ENCODE results near the gene ZNF777. TPM values are rescaled to one million over a fixed set of nuclear protein-coding genes. Genes with fewer than 3 reads are reported as not detected.

Gene ZNF777
- total RNA-seq, 1 donor from 2014 or later, result 17.6 TPM

DNA sequence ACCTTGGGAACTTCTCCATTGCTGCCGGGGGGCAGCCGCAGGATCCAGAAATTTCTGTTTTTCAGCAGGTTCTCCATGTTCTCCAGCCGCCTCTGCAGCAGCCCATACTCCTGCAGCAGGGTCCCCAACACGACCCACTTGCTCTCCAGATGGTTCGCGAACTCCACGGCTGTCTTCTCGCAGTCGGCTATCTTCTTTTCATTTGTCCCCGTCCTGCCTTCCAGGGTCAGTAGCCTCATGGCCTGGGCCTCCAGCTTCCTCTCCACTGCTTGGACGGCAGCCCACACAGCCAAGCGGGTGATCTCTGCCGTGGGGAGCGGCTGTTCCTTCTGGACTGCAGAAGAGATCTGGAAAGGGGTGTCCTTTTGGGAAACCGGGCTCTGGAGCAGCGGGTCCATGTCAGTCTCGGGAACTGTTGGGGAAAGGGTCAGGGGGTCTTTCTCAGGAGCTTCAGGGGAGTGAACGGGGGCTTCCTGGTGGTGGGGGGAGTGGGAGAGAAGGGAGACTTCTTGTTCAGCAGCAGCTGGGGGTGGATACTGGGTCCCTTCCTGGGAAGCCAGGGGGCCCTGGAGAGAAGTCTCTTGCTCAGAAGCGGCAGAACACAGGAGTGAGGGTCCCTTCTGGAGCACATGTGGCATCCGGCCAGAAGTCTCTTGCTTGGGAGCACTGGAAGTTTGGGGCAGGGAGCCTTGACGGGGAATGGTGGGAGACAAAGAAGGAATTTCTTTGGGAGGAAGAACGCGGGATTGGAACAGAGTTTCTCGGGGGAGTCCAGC lies 5.5 kb downstream of the ZNF777 start:
- H3K27ac Mint-ChIP-seq, result no peak overlapping the region
- peaks cover 16% of the 10 kb centered on the region for H3K4me1 Mint-ChIP-seq (ENCODE audit: unreplicated experiment)
- TF ChIP-seq, protein P1, sequence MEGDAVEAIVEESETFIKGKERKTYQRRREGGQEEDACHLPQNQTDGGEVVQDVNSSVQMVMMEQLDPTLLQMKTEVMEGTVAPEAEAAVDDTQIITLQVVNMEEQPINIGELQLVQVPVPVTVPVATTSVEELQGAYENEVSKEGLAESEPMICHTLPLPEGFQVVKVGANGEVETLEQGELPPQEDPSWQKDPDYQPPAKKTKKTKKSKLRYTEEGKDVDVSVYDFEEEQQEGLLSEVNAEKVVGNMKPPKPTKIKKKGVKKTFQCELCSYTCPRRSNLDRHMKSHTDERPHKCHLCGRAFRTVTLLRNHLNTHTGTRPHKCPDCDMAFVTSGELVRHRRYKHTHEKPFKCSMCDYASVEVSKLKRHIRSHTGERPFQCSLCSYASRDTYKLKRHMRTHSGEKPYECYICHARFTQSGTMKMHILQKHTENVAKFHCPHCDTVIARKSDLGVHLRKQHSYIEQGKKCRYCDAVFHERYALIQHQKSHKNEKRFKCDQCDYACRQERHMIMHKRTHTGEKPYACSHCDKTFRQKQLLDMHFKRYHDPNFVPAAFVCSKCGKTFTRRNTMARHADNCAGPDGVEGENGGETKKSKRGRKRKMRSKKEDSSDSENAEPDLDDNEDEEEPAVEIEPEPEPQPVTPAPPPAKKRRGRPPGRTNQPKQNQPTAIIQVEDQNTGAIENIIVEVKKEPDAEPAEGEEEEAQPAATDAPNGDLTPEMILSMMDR (conservative IDR thresholded peaks at IDR 0.05), result no peak
- peak; percentile 62 for DNase-seq (ENCODE audit: extremely low spot score, unreplicated experiment)
- peaks cover 18% of the 10 kb centered on the region for H3K36me3 Mint-ChIP-seq
- H3K4me3 Mint-ChIP-seq, result no peak overlapping the region
- no peaks in the 10 kb centered on the region for H3K9me3 Mint-ChIP-seq
- no peaks in the 10 kb centered on the region for H3K27me3 Mint-ChIP-seq

- Mint-ChIP-seq H3K9me3 (no peaks in the 10 kb centered on the region), H3K36me3 (peaks cover 18% of the 10 kb centered on the region), H3K27me3 (no peaks in the 10 kb centered on the region), H3K4me3 (no peak overlapping the region), H3K4me1 (ENCODE audit: unreplicated experiment) (peaks cover 16% of the 10 kb centered on the region), H3K27ac (no peak overlapping the region)
- DNase-seq (ENCODE audit: extremely low spot score, unreplicated experiment), result no peak
- TF ChIP-seq, protein P1 (conservative IDR thresholded peaks at IDR 0.05), result no peak
These were observed 6.1 kb downstream of the ZNF777 start for GRCh38 chr7:149454750-149455149.

DNA sequence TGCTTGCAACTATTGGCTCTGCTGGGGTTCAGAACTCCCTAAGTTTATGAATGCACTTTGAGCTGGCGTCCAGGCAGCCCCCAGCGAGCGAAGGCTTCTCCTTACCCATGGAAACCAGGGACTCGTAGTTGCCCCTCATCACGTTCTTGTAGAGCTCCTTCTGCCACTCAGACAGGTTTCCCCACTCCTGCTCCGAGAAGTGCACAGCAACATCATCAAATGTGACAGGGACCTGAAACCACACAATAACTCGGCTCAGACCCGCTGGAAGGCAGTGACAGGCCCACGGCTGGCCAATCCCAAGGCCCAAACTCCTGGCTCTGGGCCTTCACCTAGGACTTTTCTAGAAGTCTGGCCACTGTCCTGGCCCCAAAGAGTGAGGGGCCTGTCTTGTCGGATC lies 6.9 kb downstream of the ZNF777 start:
- H3K9me3 Mint-ChIP-seq, result no peaks in the 10 kb centered on the region
- H3K36me3 Mint-ChIP-seq, result peaks cover 18% of the 10 kb centered on the region
- peaks cover 16% of the 10 kb centered on the region for H3K4me1 Mint-ChIP-seq (ENCODE audit: unreplicated experiment)
- H3K27me3 Mint-ChIP-seq, result no peaks in the 10 kb centered on the region
- H3K4me3 Mint-ChIP-seq, result no peak overlapping the region
- DNase-seq (ENCODE audit: extremely low spot score, unreplicated experiment), result peak; percentile 48
- TF ChIP-seq, protein P1 (conservative IDR thresholded peaks at IDR 0.05), result no peak
- no peak overlapping the region for H3K27ac Mint-ChIP-seq

DNA sequence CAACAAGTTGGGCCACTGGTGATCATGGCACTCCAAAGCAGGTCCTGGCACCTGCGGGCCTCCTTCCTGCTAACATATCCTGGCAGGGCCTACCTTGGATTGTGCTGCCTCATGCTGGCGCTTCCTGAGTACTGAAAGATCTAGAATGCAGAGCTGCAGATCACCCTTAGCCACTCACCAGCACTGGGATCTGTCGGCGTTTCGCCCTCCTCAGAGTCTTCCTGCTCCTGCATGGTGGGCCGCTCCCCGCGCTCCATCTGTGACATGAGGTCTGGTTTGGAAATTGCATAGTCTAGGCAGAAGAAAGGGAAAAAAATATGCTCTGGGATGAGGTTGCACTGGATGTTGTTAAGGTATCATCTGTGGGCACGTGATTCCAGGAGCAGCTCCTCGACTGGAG lies 10.0 kb downstream of the ZNF777 start:
- Mint-ChIP-seq H3K36me3 (peaks cover 29% of the 10 kb centered on the region), H3K27me3 (no peaks in the 10 kb centered on the region), H3K4me1 (ENCODE audit: unreplicated experiment) (peaks cover 2% of the 10 kb centered on the region), H3K9me3 (no peaks in the 10 kb centered on the region), H3K4me3 (no peak overlapping the region), H3K27ac (no peak overlapping the region)
- DNase-seq (ENCODE audit: extremely low spot score, unreplicated experiment), result peak; percentile 56
- TF ChIP-seq, protein P1 (conservative IDR thresholded peaks at IDR 0.05), result no peak

- DNase-seq (ENCODE audit: extremely low spot score, unreplicated experiment), result peak; percentile 22
- Mint-ChIP-seq H3K27ac (no peak overlapping the region), H3K4me3 (no peak overlapping the region), H3K9me3 (no peaks in the 10 kb centered on the region), H3K27me3 (no peaks in the 10 kb centered on the region), H3K4me1 (ENCODE audit: unreplicated experiment) (no peaks in the 10 kb centered on the region), H3K36me3 (peaks cover 28% of the 10 kb centered on the region)
- TF ChIP-seq, protein P1 (conservative IDR thresholded peaks at IDR 0.05), result no peak
These were observed 11.0 kb downstream of the ZNF777 start for GRCh38 chr7:149449897-149450296.
